ENCODE measurements around the gene ZCWPW2.

The ZCWPW2 gene

DNA sequence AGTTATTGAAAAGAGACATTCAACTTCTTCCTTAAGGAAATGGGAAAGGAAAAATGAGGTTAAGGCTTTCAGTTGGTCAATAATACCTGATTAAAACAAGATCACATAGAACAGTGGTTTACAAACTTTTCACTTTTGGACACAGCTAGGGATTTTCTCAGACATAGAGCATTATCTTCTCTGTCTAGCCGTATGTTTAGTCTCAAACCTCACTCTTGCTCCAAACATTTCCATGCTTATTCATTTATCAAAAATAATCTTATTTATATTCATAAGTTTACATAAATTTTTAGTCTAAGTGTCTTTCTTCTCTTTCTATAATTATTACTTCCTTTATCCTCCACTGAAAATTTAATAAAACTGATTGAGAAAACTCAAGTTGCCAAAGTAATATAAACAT, 114.3 kb downstream of the ZCWPW2 start:
- Histone ChIP-seq H3K4me3 (ENCODE audit: control insufficient read depth in 1 of 7, extremely low read depth in 1 of 7, insufficient read depth in 4 of 7, low read depth in 2 of 7, low read length in 6 of 7) (no peak overlapping the region), H3K27me3 (replicated peaks in 2 of 5; ENCODE audit: control insufficient read depth in 4 of 5, insufficient read depth in 5 of 5, low read length in 4 of 5) (no peaks in the 10 kb centered on the region), H3K27ac (ENCODE audit: insufficient read depth in 1 of 2, low read depth in 1 of 2, low read length in 2 of 2, poor library complexity in 1 of 2, severe bottlenecking in 2 of 2) (no peak overlapping the region), H3K4me1 (ENCODE audit: control extremely low read depth in 1 of 4, control insufficient read depth in 4 of 4, insufficient read depth in 4 of 4, low read length in 3 of 4) (no peaks in the 10 kb centered on the region), H3K36me3 (ENCODE audit: control insufficient read depth in 4 of 4, insufficient read depth in 4 of 4, low read length in 3 of 4) (no peaks in the 10 kb centered on the region), H3K9me3 (ENCODE audit: control extremely low read depth in 1 of 5, control insufficient read depth in 4 of 5, insufficient read depth in 2 of 5, low read depth in 1 of 5, low read length in 4 of 5) (peaks cover 0 to 2% (median 0%) of the 10 kb centered on the region in 5 experiments)
- ChIA-PET POLR2A (no interaction called here), CTCF (no interaction called here)
- no CpG with 5 or more reads among the region's 1 CpG for WGBS (ENCODE audit: insufficient coverage)
- no peak for DNase-seq

- POLR2A ChIA-PET, result no interaction called here
Measured at GRCh38 chr3:28467414-28467813, 118.9 kb downstream of the ZCWPW2 start.

GRCh38 chr3:28476194-28476593, 127.7 kb downstream of the ZCWPW2 start:
- H3K27ac ChIP-seq (ENCODE audit: insufficient read depth in 1 of 2, low read depth in 1 of 2, low read length in 2 of 2, poor library complexity in 1 of 2, severe bottlenecking in 2 of 2), result no peak overlapping the region
- peak; percentile 12 to 46 (median 45) for DNase-seq
- no peaks in the 10 kb centered on the region for H3K9me3 ChIP-seq (ENCODE audit: control extremely low read depth in 1 of 5, control insufficient read depth in 4 of 5, insufficient read depth in 2 of 5, low read depth in 1 of 5, low read length in 4 of 5)
- H3K4me1 ChIP-seq (ENCODE audit: control extremely low read depth in 1 of 4, control insufficient read depth in 4 of 4, insufficient read depth in 4 of 4, low read length in 3 of 4), result no peaks in the 10 kb centered on the region
- no peak overlapping the region for H3K4me3 ChIP-seq (ENCODE audit: control insufficient read depth in 1 of 7, extremely low read depth in 1 of 7, insufficient read depth in 4 of 7, low read depth in 2 of 7, low read length in 6 of 7)
- ChIA-PET CTCF (interaction anchor here (1.0 to 1.2 kb wide), 2 partner anchors 11 to 20 kb away, joined by 3 read pairs; no protein-coding TSS in a partner anchor), POLR2A (no interaction called here)
- no peaks in the 10 kb centered on the region for H3K36me3 ChIP-seq (ENCODE audit: control insufficient read depth in 4 of 4, insufficient read depth in 4 of 4, low read length in 3 of 4)
- H3K27me3 ChIP-seq (replicated peaks in 2 of 5; ENCODE audit: control insufficient read depth in 4 of 5, insufficient read depth in 5 of 5, low read length in 4 of 5), result no peaks in the 10 kb centered on the region

More at GRCh38 chr3:28467414-28467813, 118.9 kb downstream of the ZCWPW2 start:
- CTCF ChIA-PET, result no interaction called here
- Histone ChIP-seq H3K27me3 (replicated peaks in 2 of 5; ENCODE audit: control insufficient read depth in 4 of 5, insufficient read depth in 5 of 5, low read length in 4 of 5) (no peaks in the 10 kb centered on the region), H3K27ac (ENCODE audit: insufficient read depth in 1 of 2, low read depth in 1 of 2, low read length in 2 of 2, poor library complexity in 1 of 2, severe bottlenecking in 2 of 2) (no peak overlapping the region), H3K4me3 (ENCODE audit: control insufficient read depth in 1 of 7, extremely low read depth in 1 of 7, insufficient read depth in 4 of 7, low read depth in 2 of 7, low read length in 6 of 7) (no peak overlapping the region), H3K4me1 (ENCODE audit: control extremely low read depth in 1 of 4, control insufficient read depth in 4 of 4, insufficient read depth in 4 of 4, low read length in 3 of 4) (no peaks in the 10 kb centered on the region), H3K9me3 (ENCODE audit: control extremely low read depth in 1 of 5, control insufficient read depth in 4 of 5, insufficient read depth in 2 of 5, low read depth in 1 of 5, low read length in 4 of 5) (peaks cover 0 to 2% (median 0%) of the 10 kb centered on the region in 5 experiments), H3K36me3 (ENCODE audit: control insufficient read depth in 4 of 4, insufficient read depth in 4 of 4, low read length in 3 of 4) (no peaks in the 10 kb centered on the region)
- DNase-seq, result no peak
- WGBS (ENCODE audit: insufficient coverage), result 100% methylated on average over 1 of the region's 1 CpG

GRCh38 chr3:28476764-28477163, 128.2 kb downstream of the ZCWPW2 start:
- H3K27me3 ChIP-seq (replicated peaks in 2 of 5; ENCODE audit: control insufficient read depth in 4 of 5, insufficient read depth in 5 of 5, low read length in 4 of 5), result no peaks in the 10 kb centered on the region
- DNase-seq, result no peak
- no peaks in the 10 kb centered on the region for H3K36me3 ChIP-seq (ENCODE audit: control insufficient read depth in 4 of 4, insufficient read depth in 4 of 4, low read length in 3 of 4)
- 65% methylated on average over 2 of the region's 5 CpGs for WGBS (ENCODE audit: insufficient coverage)
- ChIA-PET POLR2A (no interaction called here), CTCF (interaction anchor here (1.0 to 1.4 kb wide), 3 partner anchors 12 to 20 kb away, joined by 3 read pairs; no protein-coding TSS in a partner anchor)
- H3K4me3 ChIP-seq (ENCODE audit: control insufficient read depth in 1 of 7, extremely low read depth in 1 of 7, insufficient read depth in 4 of 7, low read depth in 2 of 7, low read length in 6 of 7), result no peak overlapping the region
- no peaks in the 10 kb centered on the region for H3K4me1 ChIP-seq (ENCODE audit: control extremely low read depth in 1 of 4, control insufficient read depth in 4 of 4, insufficient read depth in 4 of 4, low read length in 3 of 4)
- no peaks in the 10 kb centered on the region for H3K9me3 ChIP-seq (ENCODE audit: control extremely low read depth in 1 of 5, control insufficient read depth in 4 of 5, insufficient read depth in 2 of 5, low read depth in 1 of 5, low read length in 4 of 5)
- no peak overlapping the region for H3K27ac ChIP-seq (ENCODE audit: insufficient read depth in 1 of 2, low read depth in 1 of 2, low read length in 2 of 2, poor library complexity in 1 of 2, severe bottlenecking in 2 of 2)

DNA sequence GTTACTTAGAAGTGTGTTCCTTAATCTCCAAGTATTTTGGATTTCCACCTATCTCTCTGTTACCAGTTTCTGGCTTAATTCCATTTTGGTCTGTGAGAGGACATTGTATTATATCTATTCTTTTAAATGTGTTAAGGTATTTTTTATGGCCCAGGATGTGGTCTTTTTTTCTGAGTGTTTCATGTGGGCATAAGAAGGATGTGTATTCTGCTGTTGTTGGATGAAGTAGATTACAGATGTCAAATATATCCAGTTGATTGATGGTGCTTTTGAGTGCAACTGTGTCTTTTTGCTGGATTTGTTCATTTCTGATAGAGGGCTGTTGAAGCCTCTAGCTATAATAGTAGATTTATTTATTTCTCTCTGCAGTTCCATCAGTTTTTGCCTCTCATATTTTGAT, 136.6 kb downstream of the ZCWPW2 start:
- H3K4me3 ChIP-seq (ENCODE audit: control insufficient read depth in 1 of 7, extremely low read depth in 1 of 7, insufficient read depth in 4 of 7, low read depth in 2 of 7, low read length in 6 of 7), result no peak overlapping the region
- H3K27me3 ChIP-seq (replicated peaks in 2 of 5; ENCODE audit: control insufficient read depth in 4 of 5, insufficient read depth in 5 of 5, low read length in 4 of 5), result no peaks in the 10 kb centered on the region
- CTCF ChIA-PET, result no interaction called here
- no peaks in the 10 kb centered on the region for H3K4me1 ChIP-seq (ENCODE audit: control extremely low read depth in 1 of 4, control insufficient read depth in 4 of 4, insufficient read depth in 4 of 4, low read length in 3 of 4)
- no peak overlapping the region for H3K27ac ChIP-seq (ENCODE audit: insufficient read depth in 1 of 2, low read depth in 1 of 2, low read length in 2 of 2, poor library complexity in 1 of 2, severe bottlenecking in 2 of 2)
- POLR2A ChIA-PET, result no interaction called here
- H3K9me3 ChIP-seq (ENCODE audit: control extremely low read depth in 1 of 5, control insufficient read depth in 4 of 5, insufficient read depth in 2 of 5, low read depth in 1 of 5, low read length in 4 of 5), result peaks cover 0 to 3% (median 0%) of the 10 kb centered on the region in 5 experiments
- DNase-seq, result no peak
- H3K36me3 ChIP-seq (ENCODE audit: control insufficient read depth in 4 of 4, insufficient read depth in 4 of 4, low read length in 3 of 4), result no peaks in the 10 kb centered on the region

DNA sequence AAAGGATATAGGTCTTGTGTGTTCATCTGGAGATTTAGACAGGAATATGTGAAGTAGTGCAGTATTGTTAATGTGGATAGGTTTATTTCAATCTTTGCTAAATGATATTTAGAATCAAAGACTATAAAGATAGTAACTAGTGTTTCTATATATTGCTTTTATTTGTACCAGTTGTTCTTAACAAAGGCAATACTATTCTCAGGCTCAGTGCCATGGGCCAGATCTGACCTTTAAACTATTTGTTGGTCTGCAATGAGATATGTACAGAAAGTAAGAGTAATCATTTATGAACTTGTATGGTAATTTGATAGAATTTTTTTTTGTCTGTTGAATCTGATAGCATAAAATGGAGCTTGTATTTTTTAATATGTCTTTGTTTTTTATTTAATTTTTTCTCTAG, 146.8 kb downstream of the ZCWPW2 start:
- no peaks in the 10 kb centered on the region for H3K36me3 ChIP-seq (ENCODE audit: control insufficient read depth in 4 of 4, insufficient read depth in 4 of 4, low read length in 3 of 4)
- H3K27me3 ChIP-seq (replicated peaks in 2 of 5; ENCODE audit: control insufficient read depth in 4 of 5, insufficient read depth in 5 of 5, low read length in 4 of 5), result no peaks in the 10 kb centered on the region
- POLR2A ChIA-PET, result no interaction called here
- CTCF ChIA-PET, result no interaction called here
- no peak for DNase-seq
- no peak overlapping the region for H3K27ac ChIP-seq (ENCODE audit: insufficient read depth in 1 of 2, low read depth in 1 of 2, low read length in 2 of 2, poor library complexity in 1 of 2, severe bottlenecking in 2 of 2)
- no peak overlapping the region for H3K4me3 ChIP-seq (ENCODE audit: control insufficient read depth in 1 of 7, extremely low read depth in 1 of 7, insufficient read depth in 4 of 7, low read depth in 2 of 7, low read length in 6 of 7)
- H3K4me1 ChIP-seq (ENCODE audit: control extremely low read depth in 1 of 4, control insufficient read depth in 4 of 4, insufficient read depth in 4 of 4, low read length in 3 of 4), result no peaks in the 10 kb centered on the region
- H3K9me3 ChIP-seq (ENCODE audit: control extremely low read depth in 1 of 5, control insufficient read depth in 4 of 5, insufficient read depth in 2 of 5, low read depth in 1 of 5, low read length in 4 of 5), result no peaks in the 10 kb centered on the region

- Histone ChIP-seq H3K9me3 (ENCODE audit: control extremely low read depth in 1 of 5, control insufficient read depth in 4 of 5, insufficient read depth in 2 of 5, low read depth in 1 of 5, low read length in 4 of 5) (no peaks in the 10 kb centered on the region), H3K36me3 (ENCODE audit: control insufficient read depth in 4 of 4, insufficient read depth in 4 of 4, low read length in 3 of 4) (no peaks in the 10 kb centered on the region), H3K4me1 (ENCODE audit: control extremely low read depth in 1 of 4, control insufficient read depth in 4 of 4, insufficient read depth in 4 of 4, low read length in 3 of 4) (no peaks in the 10 kb centered on the region), H3K27me3 (replicated peaks in 2 of 5; ENCODE audit: control insufficient read depth in 4 of 5, insufficient read depth in 5 of 5, low read length in 4 of 5) (no peaks in the 10 kb centered on the region), H3K27ac (ENCODE audit: insufficient read depth in 1 of 2, low read depth in 1 of 2, low read length in 2 of 2, poor library complexity in 1 of 2, severe bottlenecking in 2 of 2) (no peak overlapping the region), H3K4me3 (ENCODE audit: control insufficient read depth in 1 of 7, extremely low read depth in 1 of 7, insufficient read depth in 4 of 7, low read depth in 2 of 7, low read length in 6 of 7) (no peak overlapping the region)
- ChIA-PET POLR2A (no interaction called here), CTCF (no interaction called here)
- DNase-seq, result no peak
- WGBS (ENCODE audit: insufficient coverage), result 100% methylated on average over 2 of the region's 6 CpGs
Measured at GRCh38 chr3:28502397-28502937, 153.9 kb downstream of the ZCWPW2 start.
